ENCODE measurements around the gene RITA1. TPM values are rescaled to one million over a fixed set of nuclear protein-coding genes. Genes with fewer than 3 reads are reported as not detected.

RITA1 gene
- total RNA-seq, 4 donors from 2014 or later, result 8.3 to 11.0 (median 9.4) TPM

- TF ChIP-seq CTCF (IDR thresholded peaks at IDR 0.05; ENCODE audit: low read depth), result no peak
Observed at GRCh38 chr12:113155646-113156045, 29.9 kb upstream of the RITA1 start.

GRCh38 chr12:113157218-113157859 lies 28.2 kb upstream of the RITA1 start:
- TF ChIP-seq CTCF (IDR thresholded peaks at IDR 0.05; ENCODE audit: low read depth), result no peak

GRCh38 chr12:113158439-113159203 lies 26.9 kb upstream of the RITA1 start:
- no peak for TF ChIP-seq CTCF (IDR thresholded peaks at IDR 0.05; ENCODE audit: low read depth)

GRCh38 chr12:113159937-113160336 lies 25.6 kb upstream of the RITA1 start:
- TF ChIP-seq CTCF (IDR thresholded peaks at IDR 0.05; ENCODE audit: low read depth), result no peak

- no peak for TF ChIP-seq CTCF (IDR thresholded peaks at IDR 0.05; ENCODE audit: low read depth)
Observed at GRCh38 chr12:113161415-113162016, 24.0 kb upstream of the RITA1 start.

- no peak for TF ChIP-seq CTCF (IDR thresholded peaks at IDR 0.05; ENCODE audit: low read depth)
Observed at GRCh38 chr12:113162102-113163029, 23.2 kb upstream of the RITA1 start.
